ENCODE data around the gene KLF1. TPM values are rescaled to one million over a fixed set of nuclear protein-coding genes. Genes with fewer than 3 reads are reported as not detected.
A peak's percentile ranks its signal among the peaks of the same experiment; 100 is the strongest.

KLF1 gene
- total RNA-seq, 4 donors from 2014 or later = not detected

DNA sequence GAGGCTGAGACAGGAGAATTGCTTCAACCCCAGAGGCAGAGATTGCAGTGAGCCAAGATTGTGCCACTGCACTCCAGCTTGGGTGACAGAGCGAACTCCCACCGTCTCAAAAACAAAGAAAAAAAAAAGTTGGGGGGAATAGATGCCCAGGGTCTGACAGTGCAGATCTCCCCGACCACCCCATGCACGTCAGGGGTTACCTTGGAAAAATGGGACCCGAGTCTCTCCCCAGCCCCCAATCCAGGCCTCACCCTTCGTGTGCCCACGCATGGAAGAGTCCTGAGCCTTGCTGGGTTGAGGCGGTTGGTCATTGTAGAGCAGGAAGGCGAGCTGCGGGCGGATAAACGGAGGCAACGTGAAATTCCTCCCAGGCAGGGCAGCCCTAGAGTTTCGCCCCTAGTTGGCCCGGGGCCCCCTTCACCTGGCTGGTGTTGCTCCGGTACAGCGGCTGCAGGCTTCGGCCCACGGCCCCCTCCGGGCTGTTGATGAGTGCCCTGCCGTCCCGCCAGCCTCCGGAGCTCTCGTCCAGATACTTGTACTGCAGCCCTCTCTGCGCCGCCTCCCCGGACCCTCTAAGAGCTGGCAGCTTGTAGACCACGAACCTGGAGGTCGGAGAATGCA is 6.3 kb downstream of the KLF1 start:
- Histone ChIP-seq H3K27me3 (peaks cover 14% of the 10 kb centered on the region), H3K9me3 (no peaks in the 10 kb centered on the region), H3K4me1 (peaks cover 22% of the 10 kb centered on the region), H3K36me3 (peaks cover 26% of the 10 kb centered on the region), H3K27ac (peak overlapping the region; percentile 86), H3K4me3 (peak overlapping the region; percentile 78)
- 46% methylated on average over 8 of the region's 29 CpGs for WGBS
- TF ChIP-seq, protein P1, sequence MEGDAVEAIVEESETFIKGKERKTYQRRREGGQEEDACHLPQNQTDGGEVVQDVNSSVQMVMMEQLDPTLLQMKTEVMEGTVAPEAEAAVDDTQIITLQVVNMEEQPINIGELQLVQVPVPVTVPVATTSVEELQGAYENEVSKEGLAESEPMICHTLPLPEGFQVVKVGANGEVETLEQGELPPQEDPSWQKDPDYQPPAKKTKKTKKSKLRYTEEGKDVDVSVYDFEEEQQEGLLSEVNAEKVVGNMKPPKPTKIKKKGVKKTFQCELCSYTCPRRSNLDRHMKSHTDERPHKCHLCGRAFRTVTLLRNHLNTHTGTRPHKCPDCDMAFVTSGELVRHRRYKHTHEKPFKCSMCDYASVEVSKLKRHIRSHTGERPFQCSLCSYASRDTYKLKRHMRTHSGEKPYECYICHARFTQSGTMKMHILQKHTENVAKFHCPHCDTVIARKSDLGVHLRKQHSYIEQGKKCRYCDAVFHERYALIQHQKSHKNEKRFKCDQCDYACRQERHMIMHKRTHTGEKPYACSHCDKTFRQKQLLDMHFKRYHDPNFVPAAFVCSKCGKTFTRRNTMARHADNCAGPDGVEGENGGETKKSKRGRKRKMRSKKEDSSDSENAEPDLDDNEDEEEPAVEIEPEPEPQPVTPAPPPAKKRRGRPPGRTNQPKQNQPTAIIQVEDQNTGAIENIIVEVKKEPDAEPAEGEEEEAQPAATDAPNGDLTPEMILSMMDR (IDR thresholded peaks at IDR 0.05) = no peak
- TF ChIP-seq EP300 (IDR thresholded peaks at IDR 0.05) = no peak
- TF ChIP-seq POLR2AphosphoS5 (IDR thresholded peaks at IDR 0.05) = no peak
- no peak for TF ChIP-seq POLR2A (IDR thresholded peaks at IDR 0.05)
- peak in 1 of 2 donors; percentile 75 for DNase-seq (ENCODE audit: low spot score in 2 of 2)

DNA sequence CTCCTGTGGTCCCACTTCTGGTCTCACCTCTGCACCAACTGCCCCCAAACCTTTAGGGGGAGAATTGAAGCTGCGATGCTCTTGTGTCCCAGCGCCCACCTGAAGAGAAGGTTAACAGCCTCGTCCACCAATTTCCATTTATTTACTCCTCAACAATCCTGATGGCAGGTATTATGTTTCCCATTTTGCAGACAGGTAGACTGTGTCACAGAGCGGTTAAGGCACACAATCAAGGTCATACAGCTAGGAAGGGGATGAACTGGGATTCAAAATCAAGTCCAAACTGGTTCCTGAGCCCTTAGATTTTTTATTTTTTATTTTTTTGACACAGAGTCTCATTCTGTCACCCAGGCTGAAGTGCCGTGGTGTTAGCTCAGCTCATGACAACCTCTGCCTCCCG is 11.9 kb downstream of the KLF1 start:
- Histone ChIP-seq H3K27ac (no peak overlapping the region), H3K4me1 (peaks cover under 1% of the 10 kb centered on the region), H3K27me3 (no peaks in the 10 kb centered on the region), H3K4me3 (no peak overlapping the region), H3K9me3 (no peaks in the 10 kb centered on the region), H3K36me3 (peaks cover 38% of the 10 kb centered on the region)
- TF ChIP-seq POLR2A (IDR thresholded peaks at IDR 0.05) = no peak
- no peak for TF ChIP-seq EP300 (IDR thresholded peaks at IDR 0.05)
- TF ChIP-seq, protein P1 (IDR thresholded peaks at IDR 0.05) = no peak
- TF ChIP-seq POLR2AphosphoS5 (IDR thresholded peaks at IDR 0.05) = no peak
- DNase-seq (ENCODE audit: low spot score in 2 of 2) = no peak
- 98% methylated on average over 6 of the region's 6 CpGs for WGBS

DNA sequence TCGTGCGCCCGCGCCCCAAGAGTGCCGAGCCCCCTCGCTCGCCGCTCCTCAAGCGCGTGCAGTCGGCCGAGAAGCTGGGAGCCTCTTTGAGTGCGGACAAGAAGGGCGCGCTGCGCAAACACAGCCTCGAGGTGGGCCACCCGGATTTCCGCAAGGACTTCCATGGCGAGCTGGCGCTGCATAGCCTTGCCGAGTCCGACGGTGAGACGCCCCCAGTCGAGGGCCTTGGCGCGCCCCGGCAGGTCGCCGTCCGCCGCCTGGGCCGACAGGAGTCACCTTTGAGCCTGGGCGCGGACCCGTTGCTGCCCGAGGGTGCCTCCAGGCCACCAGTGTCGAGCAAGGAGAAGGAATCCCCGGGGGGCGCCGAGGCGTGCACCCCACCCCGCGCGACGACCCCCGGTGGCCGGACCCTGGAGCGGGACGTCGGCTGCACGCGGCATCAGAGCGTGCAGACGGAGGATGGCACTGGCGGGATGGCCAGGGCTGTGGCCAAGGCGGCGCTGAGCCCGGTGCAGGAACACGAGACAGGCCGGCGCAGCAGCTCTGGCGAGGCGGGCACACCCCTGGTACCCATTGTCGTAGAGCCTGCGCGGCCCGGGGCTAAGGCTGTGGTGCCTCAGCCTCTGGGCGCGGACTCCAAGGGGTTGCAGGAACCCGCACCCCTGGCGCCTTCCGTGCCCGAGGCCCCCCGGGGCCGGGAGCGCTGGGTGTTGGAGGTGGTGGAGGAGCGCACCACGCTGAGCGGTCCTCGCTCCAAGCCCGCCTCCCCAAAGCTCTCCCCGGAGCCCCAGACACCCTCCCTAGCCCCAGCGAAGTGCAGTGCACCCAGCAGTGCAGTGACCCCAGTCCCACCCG is 12.9 kb downstream of the KLF1 start:
- Histone ChIP-seq H3K27me3 (no peaks in the 10 kb centered on the region), H3K9me3 (no peaks in the 10 kb centered on the region), H3K4me1 (no peaks in the 10 kb centered on the region), H3K4me3 (no peak overlapping the region), H3K27ac (no peak overlapping the region), H3K36me3 (peaks cover 38% of the 10 kb centered on the region)
- TF ChIP-seq, protein P1 (IDR thresholded peaks at IDR 0.05) = no peak
- TF ChIP-seq POLR2AphosphoS5 (IDR thresholded peaks at IDR 0.05) (no peak), EP300 (IDR thresholded peaks at IDR 0.05) (no peak), POLR2A (IDR thresholded peaks at IDR 0.05) (no peak)
- 81% methylated on average over 43 of the region's 86 CpGs for WGBS
- DNase-seq (ENCODE audit: low spot score in 2 of 2) = no peak

DNA sequence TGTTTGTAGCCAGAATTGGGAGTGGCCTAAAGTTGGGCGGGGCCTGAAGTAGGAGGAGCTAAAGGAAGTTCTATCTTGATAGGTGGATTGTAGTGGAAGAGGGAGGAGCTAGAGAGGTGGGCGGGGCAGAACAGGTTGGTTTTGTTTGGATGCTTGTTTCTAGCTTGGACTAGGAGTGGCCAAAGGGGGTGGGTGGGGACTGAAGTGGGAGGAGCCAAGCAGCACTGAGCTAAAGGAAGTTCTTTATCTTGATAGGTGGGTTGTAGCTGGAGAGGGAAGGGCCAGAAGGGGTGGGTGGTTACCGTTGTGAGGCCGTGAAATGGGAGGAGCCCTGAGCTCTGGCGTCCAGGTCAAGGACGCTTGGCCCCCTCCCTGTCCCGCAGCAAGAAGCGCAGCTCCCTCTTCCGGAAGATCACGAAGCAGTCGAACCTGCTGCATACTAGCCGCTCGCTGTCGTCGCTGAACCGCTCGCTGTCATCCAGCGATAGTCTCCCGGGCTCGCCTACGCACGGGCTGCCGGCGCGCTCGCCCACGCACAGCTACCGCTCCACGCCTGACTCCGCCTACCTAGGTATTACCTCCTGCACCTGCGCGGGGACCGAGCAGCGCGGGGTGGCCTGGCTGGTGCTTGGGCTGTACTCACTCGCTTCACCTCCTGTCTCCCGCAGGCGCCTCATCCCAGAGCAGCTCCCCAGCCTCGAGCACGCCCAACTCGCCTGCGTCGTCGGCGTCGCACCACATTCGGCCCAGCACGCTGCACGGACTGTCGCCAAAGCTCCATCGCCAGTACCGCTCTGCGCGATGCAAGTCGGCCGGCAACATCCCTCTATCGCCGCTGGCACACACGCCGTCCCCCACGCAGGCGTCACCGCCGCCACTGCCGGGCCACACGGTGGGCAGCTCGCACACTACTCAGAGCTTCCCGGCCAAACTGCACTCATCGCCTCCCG is 13.8 kb downstream of the KLF1 start:
- H3K27ac ChIP-seq = no peak overlapping the region
- TF ChIP-seq EP300 (IDR thresholded peaks at IDR 0.05) = no peak
- TF ChIP-seq, protein P1 (IDR thresholded peaks at IDR 0.05) = no peak
- TF ChIP-seq POLR2AphosphoS5 (IDR thresholded peaks at IDR 0.05) = no peak
- TF ChIP-seq POLR2A (IDR thresholded peaks at IDR 0.05) = no peak
- H3K4me3 ChIP-seq = peak overlapping the region; percentile 13
- H3K9me3 ChIP-seq = no peaks in the 10 kb centered on the region
- 59% methylated on average over 35 of the region's 70 CpGs for WGBS
- peak in 1 of 2 donors; percentile 82 for DNase-seq (ENCODE audit: low spot score in 2 of 2)
- no peaks in the 10 kb centered on the region for H3K27me3 ChIP-seq
- peaks cover 31% of the 10 kb centered on the region for H3K36me3 ChIP-seq
- H3K4me1 ChIP-seq = no peaks in the 10 kb centered on the region

Data from suprapubic skin (tissue), 4 donors.